ENCODE measurements around the gene NCKIPSD.

Gene NCKIPSD

DNA sequence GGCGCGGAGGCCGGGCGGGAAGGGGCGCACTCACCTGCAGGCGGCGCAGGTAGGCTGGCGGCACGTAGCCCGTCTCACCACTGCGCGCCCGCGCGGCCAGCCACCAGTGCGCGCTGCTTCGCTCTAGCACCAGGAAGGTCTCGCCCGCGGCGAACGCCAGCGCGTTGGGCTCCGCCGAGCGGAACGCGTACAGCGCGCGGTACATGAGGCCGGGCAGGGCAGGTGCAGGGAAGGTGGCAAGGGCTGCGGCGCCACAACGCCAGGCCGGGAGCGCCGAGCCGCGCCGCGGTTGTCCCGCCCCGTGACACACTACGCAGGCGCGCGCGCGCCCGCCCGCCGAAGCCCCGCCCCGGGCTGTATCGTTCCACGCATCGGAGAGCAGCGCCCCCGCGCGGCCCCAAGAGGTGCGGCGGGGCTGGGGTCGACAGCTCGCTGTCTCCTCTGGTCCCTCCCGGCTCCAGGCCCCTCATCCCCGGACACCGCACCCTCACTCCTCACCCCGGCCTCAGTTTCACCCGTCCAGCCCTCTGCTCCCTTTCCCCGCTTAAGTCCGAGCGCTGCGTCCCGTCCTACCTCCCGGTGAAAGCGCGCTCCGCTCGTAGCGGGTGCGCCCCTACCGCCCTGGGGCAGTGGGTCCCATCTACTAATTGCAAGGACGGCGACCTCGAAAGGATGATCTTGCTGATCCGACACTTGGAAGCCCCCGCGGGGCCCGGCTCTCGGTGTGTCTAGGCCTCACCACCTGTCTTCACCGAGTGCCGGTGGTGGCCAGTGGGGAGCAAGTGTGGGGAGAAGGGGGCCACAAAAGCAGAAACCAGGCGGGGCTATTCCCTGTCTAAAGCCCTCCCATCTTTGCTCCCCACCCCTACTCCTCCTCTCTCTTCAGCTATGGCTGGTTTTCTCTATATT lies at the start of gene NCKIPSD:
Gene NCKIPSD, minus strand, starts transcription at position 313 of the 909 bp plus-strand sequence. Its CDS starts 108 bp downstream, at position 205.
- TF ChIP-seq, protein P1, sequence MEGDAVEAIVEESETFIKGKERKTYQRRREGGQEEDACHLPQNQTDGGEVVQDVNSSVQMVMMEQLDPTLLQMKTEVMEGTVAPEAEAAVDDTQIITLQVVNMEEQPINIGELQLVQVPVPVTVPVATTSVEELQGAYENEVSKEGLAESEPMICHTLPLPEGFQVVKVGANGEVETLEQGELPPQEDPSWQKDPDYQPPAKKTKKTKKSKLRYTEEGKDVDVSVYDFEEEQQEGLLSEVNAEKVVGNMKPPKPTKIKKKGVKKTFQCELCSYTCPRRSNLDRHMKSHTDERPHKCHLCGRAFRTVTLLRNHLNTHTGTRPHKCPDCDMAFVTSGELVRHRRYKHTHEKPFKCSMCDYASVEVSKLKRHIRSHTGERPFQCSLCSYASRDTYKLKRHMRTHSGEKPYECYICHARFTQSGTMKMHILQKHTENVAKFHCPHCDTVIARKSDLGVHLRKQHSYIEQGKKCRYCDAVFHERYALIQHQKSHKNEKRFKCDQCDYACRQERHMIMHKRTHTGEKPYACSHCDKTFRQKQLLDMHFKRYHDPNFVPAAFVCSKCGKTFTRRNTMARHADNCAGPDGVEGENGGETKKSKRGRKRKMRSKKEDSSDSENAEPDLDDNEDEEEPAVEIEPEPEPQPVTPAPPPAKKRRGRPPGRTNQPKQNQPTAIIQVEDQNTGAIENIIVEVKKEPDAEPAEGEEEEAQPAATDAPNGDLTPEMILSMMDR (IDR thresholded peaks at IDR 0.05), result peak; percentile 85

DNA sequence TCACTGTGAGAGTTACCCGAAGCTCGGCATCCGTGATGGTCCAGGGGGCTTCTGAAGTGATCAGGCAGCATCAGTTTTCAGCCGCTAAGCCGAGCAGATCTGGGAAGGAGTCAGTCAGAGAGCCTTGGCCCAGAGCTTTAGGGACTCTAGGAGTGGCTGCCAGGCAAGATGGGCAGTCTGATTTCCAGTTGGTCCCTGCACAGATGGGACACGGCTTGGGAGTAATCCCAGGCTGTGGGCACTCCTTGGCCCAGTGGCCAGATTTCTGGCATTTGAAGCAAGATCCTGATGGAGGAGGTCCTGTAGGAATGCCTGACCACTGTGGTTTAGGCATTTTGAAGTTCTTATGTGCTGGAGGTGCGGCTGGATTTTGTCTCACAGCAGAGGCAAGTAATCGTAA lies 41.8 kb upstream of the NCKIPSD start:
- TF ChIP-seq, protein P1 (IDR thresholded peaks at IDR 0.05), result no peak

DNA sequence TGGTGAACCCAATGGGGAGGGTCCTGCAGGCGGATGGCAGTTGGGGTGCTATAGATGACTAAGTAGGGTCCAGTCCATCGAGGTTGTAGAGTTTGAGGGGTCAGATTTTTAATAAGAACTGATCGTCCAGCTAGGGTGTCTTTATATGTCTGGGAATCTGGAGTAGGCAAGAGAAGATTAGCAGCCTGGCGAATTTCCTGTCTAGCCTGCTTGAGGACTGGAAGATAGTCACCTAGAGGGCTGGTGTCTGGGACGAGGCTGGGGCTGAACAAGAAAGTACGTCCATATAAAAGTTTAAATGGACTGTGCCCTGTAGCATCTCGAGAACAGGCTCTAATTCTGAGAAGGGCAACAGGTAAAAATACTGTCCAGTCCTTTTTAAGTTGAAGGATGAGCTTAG lies 38.0 kb upstream of the NCKIPSD start:
- TF ChIP-seq, protein P1 (IDR thresholded peaks at IDR 0.05), result no peak

DNA sequence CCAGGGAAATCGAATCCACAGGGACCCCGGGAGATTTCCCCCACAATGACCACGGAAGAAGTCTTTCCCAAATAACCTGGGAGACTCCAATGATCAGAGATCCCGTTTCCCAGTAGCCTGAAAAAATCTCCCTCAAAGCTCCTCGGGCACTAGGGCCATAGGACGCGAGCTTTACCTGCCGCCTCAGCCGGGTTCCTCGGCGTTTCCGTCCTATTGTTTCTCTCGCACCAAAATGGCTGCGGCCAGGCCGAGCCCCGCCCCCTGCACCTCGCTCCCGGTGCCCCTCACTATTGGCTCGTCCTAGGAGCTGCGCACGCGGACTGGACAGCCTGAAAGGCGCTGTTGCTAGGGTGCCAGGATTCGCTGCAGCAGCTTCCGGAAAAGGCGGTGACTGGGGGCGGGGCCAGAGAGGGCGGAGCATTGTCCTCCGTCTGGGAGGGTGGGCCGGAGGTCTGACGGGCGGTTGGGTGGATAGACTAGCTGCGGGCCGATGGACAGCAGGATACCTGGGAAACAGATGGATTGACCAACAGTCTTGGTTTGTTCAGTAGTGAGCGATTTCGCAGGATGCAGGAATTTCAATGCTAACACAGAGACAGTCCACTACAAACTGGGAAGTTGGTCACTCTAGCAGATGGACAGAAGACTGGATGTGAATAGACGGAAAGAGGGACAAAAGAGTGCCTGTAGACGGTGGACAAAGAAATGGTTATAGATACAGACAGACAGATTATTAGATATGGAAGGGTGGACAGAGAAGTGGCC lies 31.4 kb upstream of the NCKIPSD start, which contains the start of gene IP6K2:
Gene IP6K2, minus strand, starts transcription at position 240 of the 765 bp plus-strand sequence. CDS start 21,930 bp downstream, outside the sequence.
- TF ChIP-seq, protein P1 (IDR thresholded peaks at IDR 0.05), result no peak

DNA sequence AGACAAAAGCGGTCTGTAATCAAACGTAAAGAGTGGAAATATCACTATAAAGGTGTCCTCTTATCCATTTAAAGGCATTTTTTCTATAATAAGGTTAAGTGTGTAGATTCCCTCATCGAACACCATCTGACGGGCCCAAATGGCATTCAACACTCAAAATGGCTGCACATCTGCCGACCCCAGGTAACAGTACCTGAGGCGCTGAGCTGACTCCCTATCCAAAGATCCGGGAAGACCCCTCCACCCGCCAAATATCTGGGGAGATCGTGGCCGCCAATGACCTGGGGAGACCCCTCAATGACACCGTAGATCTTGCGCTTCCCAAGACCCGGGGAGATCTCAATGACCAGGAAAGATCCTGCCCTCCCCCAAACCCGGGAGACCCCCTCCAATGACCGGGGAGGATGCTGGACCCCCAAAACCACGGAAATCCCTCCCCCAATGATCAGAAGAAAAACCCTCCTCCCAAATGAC lies 30.8 kb upstream of the NCKIPSD start:
- TF ChIP-seq, protein P1 (IDR thresholded peaks at IDR 0.05), result no peak

DNA sequence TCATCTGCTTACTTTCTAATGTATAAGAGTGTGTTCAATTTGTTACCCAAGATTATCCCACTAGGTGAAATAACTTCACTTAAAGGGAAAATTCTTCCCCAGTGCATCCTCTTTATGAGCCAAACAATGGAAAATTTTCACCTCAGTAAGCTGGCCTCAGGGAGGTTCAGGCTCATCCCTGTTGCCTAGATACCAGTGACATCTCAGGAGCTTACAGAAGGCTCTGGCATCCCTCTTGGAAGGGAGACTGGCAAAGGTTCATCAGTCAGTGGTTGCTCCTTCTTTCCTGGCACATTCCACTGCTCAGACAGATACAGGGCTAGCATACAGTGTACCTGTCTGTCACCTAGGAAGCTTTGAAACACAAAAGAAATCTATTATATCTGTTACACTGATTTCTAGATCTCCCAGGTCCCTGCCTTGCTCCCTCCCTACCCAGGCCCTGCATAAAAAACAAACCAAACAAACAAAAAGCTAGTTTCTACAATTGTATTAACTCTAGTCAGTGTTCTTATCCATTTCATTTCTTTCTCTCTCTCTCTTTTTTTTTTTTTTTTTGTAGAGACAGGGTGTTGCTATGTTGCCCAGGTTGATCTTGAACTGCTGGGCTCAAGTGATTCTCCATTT lies 29.6 kb upstream of the NCKIPSD start:
- TF ChIP-seq, protein P1 (IDR thresholded peaks at IDR 0.05), result no peak

DNA sequence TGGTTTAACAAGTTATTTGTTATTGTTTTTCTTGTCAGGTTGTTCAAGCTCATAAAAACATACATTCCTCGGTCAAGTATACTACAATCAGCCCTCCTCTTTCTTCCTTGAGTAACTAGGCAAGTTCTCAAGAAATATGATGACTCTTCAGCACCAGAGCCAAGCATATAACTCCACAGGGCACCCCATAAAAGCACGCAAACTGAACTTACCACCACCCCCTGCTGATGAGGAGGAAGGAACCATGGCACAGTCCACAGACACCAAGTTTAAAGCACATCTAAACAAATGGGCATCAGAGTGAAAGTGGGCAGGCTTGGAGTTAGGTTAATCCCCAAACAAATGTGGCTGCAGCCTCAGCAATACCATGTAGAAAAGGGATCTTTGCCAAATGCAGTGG lies 26.0 kb upstream of the NCKIPSD start:
- TF ChIP-seq, protein P1 (IDR thresholded peaks at IDR 0.05), result no peak
